GM18870 (cell line): ENCODE data around the gene MYZAP.

ENCODE experiments used
- ATAC-seq: cut with Tn5 transposase; IDR thresholded peaks from one replicate; pipeline ENCODE4 v1.9.1; 2021; ENCODE audit warnings: moderate library complexity; ENCODE audit not compliant: unreplicated experiment

The MYZAP gene, protein sequence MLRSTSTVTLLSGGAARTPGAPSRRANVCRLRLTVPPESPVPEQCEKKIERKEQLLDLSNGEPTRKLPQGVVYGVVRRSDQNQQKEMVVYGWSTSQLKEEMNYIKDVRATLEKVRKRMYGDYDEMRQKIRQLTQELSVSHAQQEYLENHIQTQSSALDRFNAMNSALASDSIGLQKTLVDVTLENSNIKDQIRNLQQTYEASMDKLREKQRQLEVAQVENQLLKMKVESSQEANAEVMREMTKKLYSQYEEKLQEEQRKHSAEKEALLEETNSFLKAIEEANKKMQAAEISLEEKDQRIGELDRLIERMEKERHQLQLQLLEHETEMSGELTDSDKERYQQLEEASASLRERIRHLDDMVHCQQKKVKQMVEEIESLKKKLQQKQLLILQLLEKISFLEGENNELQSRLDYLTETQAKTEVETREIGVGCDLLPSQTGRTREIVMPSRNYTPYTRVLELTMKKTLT

DNA sequence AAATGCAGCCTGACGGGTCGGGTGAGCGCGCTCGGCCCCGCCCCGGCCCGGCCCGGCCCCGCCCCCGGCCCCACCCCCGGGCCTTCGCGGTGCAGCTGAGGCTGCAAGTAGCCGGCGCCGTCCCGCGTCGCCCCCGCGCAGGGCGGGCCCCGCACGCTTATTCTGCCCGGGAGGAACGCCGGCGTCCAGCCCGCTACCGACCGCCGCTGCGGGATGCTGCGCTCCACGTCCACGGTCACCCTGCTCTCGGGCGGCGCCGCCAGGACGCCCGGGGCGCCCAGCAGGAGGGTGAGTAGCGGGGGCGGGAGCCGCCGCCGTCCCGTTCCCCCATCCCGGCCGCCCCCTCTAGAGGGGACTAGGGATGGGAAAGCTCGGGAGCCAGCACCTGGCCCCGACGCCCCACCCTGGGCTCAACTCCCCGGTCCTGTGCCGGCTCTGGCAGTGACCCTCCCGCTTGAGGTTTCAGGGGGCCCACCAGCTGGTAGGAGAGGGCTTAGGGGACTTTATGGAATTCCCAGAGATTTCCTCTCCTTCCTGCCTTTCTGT lies at the start of gene MYZAP:
Gene MYZAP (plus strand): TSS at position 83 of the 546 bp plus-strand sequence. CDS start 131 bp downstream, at position 214.
- ATAC-seq, result no peak

DNA sequence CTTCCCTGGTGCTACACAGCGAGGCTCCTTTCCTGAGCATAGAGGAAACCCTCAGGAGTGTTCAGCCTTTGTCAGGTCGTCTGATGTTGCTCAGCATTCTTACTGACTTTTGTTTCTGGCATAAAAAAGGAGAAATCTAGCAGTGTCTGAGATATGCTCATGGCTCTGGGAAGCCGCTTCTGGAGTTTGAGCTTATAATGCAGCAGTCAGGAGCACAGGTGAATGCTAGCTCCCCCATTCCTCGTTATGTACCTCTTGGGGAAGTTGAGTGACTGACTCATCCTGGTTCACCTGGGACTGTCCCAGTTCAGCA lies 49.2 kb upstream of the MYZAP start:
- ATAC-seq, result no peak

DNA sequence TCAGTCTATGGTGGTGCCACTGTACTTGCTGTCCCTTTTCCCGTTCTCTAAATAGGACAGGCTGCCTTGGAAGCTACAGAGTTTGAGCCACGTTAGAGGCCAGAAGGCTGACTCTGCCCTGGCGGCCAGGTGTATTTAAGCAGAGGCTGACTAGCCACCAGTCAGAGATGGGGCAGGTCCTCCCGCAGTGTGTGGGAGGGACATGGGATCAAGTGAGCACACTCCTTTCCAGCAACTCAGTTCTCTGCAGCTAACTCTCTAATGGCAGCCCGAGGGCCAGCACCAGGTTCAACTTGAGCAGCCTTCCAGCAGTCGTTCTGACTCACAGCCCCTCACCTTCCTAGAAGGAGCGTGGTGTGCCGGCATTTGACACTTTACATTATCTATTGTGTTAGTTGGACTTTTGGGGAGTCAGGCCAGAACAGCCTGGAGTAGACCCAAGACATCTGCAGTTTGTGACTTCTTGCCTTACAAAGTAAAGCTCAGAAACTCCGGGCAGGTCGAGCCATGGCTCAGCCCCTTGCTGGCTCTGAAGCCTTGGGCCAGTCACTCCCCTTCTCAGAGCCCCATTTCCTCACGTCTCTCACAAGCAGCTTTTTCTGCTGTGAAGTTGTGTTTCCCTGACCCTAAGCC lies 46.7 kb upstream of the MYZAP start:
- ATAC-seq, result no peak

DNA sequence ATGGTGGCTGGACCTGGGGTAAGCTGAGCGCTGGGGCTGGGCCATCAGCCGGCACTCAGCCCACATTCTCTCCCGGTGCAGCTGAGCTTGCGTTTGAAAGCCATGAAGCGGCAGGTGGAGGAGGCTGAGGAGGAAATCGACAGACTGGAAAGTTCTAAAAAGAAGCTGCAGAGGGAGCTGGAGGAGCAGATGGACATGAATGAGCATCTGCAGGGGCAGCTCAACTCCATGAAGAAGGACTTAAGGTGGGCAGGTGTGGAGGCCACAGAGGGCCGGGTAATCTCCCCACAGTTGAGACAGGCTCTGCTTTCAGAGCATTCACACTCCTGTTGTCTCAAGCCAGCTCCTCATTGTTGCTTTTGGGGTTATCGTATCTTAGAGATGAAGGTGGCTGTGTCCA lies 45.7 kb upstream of the MYZAP start:
- no peak for ATAC-seq

DNA sequence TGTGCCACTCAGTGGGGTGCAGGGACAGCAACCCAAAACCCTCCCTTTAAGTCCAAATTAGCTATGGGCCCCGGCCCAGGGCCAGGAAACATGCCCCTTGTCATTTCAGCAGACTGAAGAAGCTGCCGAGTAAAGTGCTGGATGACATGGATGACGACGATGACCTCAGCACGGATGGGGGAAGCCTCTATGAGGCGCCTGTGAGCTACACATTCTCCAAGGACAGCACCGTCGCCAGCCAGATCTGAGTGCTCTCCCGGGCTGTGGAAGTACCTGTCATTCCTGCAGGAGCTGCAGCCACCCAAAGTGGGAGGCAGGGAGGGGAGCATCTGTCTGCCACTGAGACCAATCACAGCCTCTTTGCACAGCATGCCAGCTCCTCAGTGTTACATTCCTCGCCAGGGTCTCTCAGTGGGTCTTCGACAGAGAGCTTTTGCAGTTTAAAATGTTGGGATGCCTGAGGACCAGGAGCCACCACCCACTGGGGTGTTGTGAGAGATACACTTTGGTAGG lies 44.4 kb upstream of the MYZAP start:
- ATAC-seq, result no peak

DNA sequence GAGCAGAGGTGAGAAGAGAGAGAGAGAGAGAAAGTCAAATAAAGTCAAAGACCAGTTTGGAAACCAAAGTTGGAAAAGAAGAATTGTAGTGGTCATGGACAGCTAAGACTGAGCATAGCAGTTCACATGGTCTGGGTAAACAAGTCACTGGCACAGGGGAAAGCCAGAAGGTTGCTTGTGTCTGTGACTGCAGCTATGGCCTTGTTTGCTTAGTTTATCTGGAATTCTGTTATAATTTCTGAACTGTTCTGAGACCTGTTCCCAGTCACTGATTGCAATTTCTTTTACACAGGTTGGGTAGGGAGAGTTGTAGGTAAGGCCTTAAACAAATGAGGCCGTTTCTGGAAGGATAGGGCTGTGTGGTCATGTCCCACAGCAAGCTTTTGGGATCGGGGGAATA lies 43.4 kb upstream of the MYZAP start:
- no peak for ATAC-seq

DNA sequence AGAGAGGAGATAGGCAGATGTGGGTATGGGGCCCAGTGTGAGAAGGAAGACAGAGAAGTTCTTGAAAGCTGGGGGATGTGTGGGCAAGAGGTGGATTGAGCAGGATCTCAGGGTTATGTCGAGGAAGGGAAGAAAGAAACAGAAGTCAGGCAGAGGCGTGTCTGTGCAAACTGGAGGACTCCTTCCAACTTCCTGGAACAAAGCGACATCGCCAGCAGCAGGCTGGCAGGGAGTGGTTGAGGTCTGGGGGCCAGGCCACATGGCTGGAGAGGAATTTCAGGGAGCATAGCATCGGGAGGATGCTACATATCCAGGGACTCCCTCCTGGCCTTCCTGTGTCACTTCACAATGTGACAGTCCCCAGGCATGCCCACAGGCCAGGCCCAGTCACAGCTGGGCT lies 42.9 kb upstream of the MYZAP start:
- no peak for ATAC-seq

DNA sequence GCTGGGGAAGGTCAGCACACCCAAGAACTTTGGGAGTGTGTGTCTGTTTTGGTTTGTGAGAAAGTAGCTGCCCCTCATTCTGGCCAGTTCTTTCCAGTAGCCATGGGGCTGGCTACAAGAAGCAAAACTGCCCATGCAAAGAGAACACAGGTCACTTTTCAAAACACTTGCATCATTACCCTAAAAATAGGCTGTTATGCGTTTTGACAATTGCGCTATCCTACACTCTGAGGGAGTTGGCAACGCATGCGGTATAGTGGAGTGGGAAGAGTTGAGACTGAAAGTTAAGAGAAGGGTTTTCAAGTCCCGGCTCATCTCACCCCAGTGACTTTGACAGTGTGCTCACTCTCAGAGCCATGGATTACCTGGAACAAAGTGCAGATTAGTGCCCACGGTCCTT lies 41.8 kb upstream of the MYZAP start:
- no peak for ATAC-seq

DNA sequence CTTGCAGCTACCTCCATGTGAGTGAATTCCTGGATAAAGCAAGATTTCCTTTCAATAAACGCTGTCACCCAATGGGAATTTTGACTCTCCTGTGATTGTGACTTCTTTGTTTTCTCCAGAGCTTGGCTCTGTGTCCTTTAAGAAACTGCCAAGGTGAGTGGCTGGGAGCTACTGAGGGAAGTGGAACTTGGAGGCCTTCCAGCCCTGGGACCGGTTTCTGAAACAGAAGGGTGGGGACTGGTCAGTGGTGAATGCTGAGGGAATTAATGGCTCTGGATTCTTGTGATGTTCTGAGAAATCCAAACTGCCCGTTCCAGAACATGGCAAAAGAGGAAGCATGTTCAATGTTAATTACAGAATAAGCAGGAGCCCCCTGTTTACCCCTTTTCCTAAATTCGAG lies 41.1 kb upstream of the MYZAP start:
- ATAC-seq, result no peak

DNA sequence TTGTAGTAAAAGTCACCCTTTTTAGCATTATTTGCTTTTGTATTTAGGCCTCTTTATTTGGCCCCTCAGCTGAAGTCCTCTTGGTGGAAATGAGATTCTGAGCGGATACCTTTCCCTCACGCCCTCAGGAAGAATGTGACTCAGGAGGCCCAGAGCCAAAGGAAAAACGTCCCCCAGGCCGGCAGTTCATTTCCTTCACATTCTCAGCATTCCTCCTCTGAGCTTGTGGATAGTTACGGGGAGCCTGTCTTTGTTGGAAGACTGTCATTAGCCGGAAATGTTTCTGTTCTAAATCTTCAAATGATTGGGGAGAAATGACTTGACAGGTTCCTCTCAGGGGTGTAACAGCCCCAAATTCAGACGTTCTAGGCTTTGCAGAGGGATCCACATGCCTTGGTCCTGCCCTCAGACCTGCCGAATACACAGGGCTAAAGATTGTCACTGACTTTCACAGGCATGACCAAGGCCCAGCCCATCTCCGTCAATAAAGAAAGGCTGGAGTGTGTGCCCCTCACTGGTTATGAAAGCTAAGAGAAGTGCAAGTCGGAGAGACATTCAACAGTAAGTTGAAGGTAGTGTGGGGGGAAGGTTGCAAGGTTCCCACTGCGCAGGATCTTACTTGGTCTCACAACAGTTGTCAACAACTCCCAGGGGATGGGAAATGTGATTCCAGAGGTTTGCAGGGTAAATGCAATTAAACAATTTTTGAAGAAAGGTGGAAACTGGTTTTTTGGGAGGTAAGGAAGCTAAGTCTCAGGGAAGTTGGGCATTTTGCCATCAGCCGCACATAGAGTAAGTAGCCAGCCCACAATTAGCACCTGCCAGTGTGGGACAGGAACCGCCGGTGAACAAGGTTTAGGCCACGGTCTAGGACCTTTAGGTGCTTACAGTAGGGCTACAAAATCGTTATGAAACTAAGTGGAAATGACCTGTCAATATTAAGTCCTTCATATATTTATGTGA lies 39.7 kb upstream of the MYZAP start:
- ATAC-seq, result no peak

DNA sequence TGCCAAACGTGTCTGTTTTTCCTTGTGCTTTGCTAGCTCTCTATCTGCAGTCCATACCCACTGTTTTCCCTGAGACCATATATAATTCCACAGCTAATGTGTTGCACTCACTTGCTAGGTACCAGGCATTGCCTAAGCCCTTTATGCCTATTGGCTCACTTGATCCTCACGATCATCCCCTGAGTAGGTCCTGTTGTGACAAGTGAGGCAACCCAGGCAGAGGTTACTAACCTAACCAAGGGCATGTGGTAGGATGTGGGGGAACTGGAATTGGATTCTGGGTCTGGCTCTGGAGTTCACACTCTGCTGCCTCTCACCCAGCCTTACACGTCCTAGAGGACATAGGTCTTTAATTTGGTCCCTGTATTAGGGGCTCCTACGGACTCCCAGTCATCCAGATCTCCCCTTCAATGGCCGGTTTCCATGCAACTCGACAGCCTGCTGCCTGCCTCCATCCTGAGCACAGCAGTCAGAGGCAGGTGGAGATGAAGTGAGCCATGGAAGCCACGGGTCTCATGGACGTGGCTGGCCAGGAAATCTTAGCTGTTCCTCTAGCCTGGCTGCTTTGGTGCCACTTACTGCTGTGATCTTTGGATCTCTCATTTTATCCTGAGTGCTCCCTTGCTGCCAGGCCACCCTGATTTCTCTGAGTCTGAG lies 38.9 kb upstream of the MYZAP start:
- ATAC-seq, result no peak

DNA sequence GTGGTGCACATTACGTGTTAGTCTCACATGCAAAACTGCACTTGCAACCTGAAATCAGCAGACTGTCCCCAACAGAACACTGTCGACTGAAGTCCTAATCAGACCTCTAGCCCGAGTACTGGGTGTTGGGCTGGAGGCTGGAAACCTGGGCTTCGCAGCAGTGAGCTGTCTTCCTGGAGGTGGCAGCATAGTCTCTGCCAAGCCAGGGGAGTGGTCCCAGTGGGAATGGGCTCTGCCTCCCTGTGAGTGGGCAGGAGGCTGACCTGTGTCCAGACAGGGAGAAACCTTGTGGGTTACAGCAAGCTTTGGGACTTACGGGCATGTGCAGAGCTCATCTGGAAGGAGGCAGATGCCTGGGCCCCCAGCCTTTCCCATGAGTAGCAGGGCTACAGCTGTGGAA lies 38.2 kb upstream of the MYZAP start:
- no peak for ATAC-seq

DNA sequence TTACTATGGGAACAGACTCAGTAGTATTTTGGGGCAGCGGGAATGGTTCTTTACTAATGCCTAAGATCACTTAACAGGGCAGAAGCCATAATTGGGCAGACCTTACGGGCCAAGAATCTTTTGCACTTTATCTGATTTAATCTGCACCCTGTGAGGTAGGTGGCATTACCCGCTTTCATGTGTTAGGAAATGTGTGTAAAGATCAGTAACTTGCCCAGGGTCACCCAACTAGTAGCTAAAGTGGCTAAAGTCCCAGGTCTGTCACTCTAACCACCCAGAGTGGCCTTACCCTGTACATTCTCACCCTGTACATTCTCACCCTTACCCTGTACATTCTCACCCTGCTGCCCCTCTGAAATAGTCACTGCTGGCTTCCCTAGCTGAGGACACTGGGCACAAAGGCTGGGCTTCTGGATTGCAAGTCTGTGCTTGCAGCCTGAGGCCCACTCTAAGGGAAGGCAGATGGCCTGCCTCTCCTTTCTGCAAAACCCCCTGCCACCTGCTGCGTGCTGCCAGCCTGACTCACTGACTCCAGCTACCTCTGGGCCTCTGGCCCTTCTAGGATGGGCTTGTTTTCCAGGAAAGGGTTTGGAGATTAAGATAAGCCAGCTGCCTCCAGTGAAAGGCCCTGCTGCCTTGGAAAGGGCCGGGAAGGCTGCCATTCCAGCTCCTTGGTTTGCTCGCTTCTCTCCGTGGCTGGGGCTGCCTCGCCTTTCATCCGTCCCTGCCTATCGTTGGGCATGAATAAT lies 37.5 kb upstream of the MYZAP start:
- ATAC-seq, result no peak

DNA sequence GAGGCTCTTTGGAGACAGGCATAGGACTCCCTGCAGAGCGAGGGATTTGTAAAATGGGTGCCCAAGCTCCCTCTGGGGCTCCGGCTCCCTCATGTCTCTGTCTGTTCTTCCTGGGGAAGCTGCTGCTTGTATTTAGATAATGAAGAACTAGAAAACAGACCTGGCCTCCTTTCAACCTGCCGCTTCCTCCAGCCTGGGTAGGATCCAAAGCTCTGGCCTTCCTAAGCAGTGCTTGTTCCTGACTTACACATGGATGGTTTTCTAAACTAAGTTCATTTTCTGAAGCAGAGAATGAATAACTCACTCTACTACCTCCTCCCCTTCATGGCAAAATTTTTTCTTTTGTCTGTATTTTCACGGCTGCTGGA lies 36.9 kb upstream of the MYZAP start:
- ATAC-seq, result no peak

DNA sequence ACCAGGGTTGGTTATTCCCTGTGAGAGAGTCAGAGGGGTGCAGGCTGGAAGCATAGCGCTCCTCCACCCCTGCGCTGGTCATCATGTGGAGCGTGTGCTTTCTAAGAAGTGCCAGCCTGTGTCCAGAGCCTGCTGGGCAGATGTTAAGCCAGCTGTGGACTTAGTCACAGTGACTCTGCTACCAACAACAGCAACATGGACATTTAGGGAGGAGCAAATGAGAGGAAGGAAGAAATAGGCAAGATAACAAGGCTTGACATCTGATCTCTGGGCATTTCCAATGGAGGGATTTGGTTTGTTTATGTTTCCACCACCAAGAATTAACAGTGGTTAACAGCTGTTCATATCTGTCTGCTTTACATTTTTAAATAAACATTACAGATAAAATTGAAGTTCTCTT lies 36.4 kb upstream of the MYZAP start:
- no peak for ATAC-seq

DNA sequence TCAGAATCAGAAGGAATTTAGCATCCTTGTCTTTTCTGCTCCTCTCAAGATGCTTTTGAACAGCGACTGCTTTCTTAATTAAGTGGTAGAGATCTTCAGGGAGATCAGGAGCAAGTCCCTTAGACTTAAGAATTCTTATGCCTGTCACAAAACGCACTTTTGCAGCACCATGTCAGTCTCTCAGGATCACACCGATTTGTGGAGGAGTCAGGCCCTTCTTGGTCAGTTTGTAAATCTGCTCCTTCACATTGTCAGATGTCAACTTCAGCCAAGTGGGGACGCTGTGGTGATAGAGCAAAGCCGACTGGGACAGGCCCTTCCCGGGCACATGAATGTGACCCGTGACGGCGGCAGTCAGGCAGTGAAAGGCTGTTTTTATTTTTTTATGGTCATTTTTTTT lies 35.7 kb upstream of the MYZAP start:
- no peak for ATAC-seq

DNA sequence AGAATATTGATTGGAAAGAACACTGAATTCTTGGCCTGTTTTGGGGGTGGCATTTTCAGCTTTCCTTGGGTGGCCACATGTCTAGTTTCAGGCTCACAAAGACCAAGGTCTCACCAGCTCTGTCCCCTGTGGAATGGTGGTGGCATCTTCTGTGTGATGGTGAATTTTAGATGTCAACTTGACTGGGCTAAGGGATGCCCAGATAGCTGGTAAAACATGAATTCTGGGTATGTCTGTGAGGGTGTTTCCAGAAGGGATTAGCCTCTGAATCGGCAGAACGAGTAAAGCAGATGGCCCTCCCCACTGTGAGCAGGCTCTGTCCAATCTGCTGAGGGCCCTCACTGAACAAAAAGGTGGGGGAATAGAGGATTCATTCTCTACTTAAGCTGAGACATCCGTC lies 34.4 kb upstream of the MYZAP start:
- no peak for ATAC-seq

DNA sequence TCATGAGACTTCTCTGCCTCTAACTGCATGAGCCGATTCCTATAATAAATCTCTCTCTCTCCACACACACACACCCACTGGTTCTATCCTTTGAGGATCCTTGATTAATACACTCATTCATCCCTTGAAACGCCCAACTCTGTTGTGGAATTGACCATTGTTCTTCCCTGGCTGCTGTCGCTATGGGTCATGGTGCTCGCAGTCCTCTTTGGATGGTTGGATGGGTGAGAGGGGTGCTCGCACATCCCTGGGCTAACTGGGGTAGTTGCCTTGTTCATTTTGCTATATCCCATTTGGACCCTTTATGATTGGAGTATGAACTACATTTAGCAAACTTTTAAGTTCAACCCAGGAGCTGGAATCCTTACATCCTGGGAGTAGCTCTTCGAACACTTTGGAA lies 33.9 kb upstream of the MYZAP start:
- no peak for ATAC-seq

DNA sequence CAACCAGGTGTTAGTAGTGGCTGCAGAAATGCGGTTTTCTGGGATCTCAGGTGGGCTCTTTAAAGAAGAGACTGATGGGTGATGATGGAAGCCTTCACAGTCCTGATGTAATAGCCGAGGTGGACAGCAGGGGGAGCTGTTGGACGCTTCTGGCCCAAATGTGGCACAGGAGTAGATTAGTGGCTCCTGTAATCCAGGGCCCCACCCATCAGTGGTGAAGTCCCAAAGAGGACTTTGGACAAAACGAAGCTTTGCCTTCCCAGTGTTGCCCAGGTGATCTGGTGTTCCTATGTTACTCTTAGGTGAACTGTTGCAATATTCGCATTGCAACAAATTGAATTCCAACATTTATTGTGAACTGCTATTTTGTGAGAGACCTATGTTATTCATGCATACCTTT lies 31.8 kb upstream of the MYZAP start:
- ATAC-seq, result no peak
